Nephron (organoid): ENCODE results near the gene C7orf33.

ENCODE experiments used
- H3K27ac Mint-ChIP-seq, 3 experiments: 2 replicates each; pipeline ENCODE4 v1.8.0; 2020; ENCODE audit warnings: mixed read lengths in 3 of 3, mild to moderate bottlenecking in 2 of 3, moderate library complexity in 1 of 3
- H3K27me3 Mint-ChIP-seq: 2 replicates; pipeline ENCODE4 v1.8.0; 2021; ENCODE audit warnings: low read depth, mild to moderate bottlenecking, moderate library complexity, mixed read lengths
- H3K36me3 Mint-ChIP-seq: 2 replicates; pipeline ENCODE4 v1.8.0; 2020; ENCODE audit warnings: low read depth, mixed read lengths
- H3K4me1 Mint-ChIP-seq: 2 replicates; pipeline ENCODE4 v1.8.0; 2020; ENCODE audit warnings: mixed read lengths
- H3K4me3 Mint-ChIP-seq, 3 experiments: 2 replicates each; pipeline ENCODE4 v1.8.0; 2020; ENCODE audit warnings: mild to moderate bottlenecking in 3 of 3, mixed read lengths in 3 of 3, moderate library complexity in 2 of 3
- H3K9me3 Mint-ChIP-seq: 2 replicates; pipeline ENCODE4 v1.8.0; 2020; ENCODE audit warnings: mixed read lengths
- CTCF ChIP-seq, 3 experiments: fragments of 200-600 bp; sonication (generic); IDR thresholded peaks; one replicate each; pipeline ENCODE4 v1.5.0; 2021; ENCODE audit warnings: antibody characterized with exemption in 3 of 3; ENCODE audit not compliant: unreplicated experiment in 3 of 3

Gene C7orf33

GRCh38 chr7:148662646-148663045, 72.1 kb downstream of the C7orf33 start:
- peaks cover 3% of the 10 kb centered on the region for H3K9me3 Mint-ChIP-seq
- no peak overlapping the region for H3K27ac Mint-ChIP-seq
- H3K4me1 Mint-ChIP-seq: no peaks in the 10 kb centered on the region
- H3K27me3 Mint-ChIP-seq: no peaks in the 10 kb centered on the region
- no peaks in the 10 kb centered on the region for H3K36me3 Mint-ChIP-seq
- H3K4me3 Mint-ChIP-seq: no peak overlapping the region
- TF ChIP-seq CTCF (IDR thresholded peaks at IDR 0.05; ENCODE audit: unreplicated experiment in 3 of 3): no peak

GRCh38 chr7:148664324-148664723, 73.8 kb downstream of the C7orf33 start:
- Mint-ChIP-seq H3K36me3 (no peaks in the 10 kb centered on the region), H3K4me1 (no peaks in the 10 kb centered on the region), H3K27me3 (peaks cover 5% of the 10 kb centered on the region), H3K27ac (no peak overlapping the region), H3K9me3 (peaks cover 3% of the 10 kb centered on the region), H3K4me3 (peak overlapping the region in 1 of 3 experiments; percentile 37)
- no peak for TF ChIP-seq CTCF (IDR thresholded peaks at IDR 0.05; ENCODE audit: unreplicated experiment in 3 of 3)

- Mint-ChIP-seq H3K9me3 (peaks cover 4% of the 10 kb centered on the region), H3K4me1 (peaks cover 4% of the 10 kb centered on the region), H3K4me3 (no peak overlapping the region), H3K27me3 (peaks cover 5% of the 10 kb centered on the region), H3K36me3 (no peaks in the 10 kb centered on the region), H3K27ac (no peak overlapping the region)
- no peak for TF ChIP-seq CTCF (IDR thresholded peaks at IDR 0.05; ENCODE audit: unreplicated experiment in 3 of 3)
Observed at GRCh38 chr7:148665221-148665620, 74.7 kb downstream of the C7orf33 start.
